ENCODE results near the gene SV2A.
"Not testable (repeated sequence)": the region's sequence is repeated elsewhere in the genome, so short reads cannot be mapped to it uniquely, and the experiment has no call there.

Gene SV2A

GRCh38 chr1:149938668-149939003, 21.0 kb upstream of the SV2A start:
- Mint-ChIP-seq H3K4me1 (peaks cover 41% of the 10 kb centered on the region), H3K27me3 (peaks cover 10% of the 10 kb centered on the region), H3K27ac (peak overlapping the region; percentile 78)
- CTCF ChIA-PET = interaction anchor here (1.1 kb wide), 1 partner anchor 10 kb away, joined by 3 read pairs; no protein-coding TSS in a partner anchor
- H3K9me3 Mint-ChIP-seq, H3K4me3 Mint-ChIP-seq, H3K36me3 Mint-ChIP-seq, DNase-seq: not testable (repeated sequence)

DNA sequence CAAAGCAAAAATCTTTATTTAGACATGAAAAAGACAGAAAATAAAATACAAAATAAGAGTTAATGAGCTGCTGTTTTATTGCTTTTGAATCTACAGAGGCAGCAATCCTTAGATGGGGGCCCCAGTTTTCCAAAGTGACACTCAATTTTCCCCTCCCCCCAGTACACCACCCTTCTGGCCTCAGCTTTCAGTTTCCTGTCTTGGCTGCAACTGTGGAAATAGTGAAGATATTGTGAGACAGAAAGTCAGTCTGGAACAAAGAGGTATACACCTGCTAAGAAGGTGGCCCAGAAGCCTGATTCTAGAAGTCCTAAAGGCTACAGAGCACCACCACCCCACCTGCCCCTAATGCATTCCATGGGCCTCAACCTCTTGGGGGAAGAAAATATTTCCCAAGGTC, 20.1 kb upstream of the SV2A start:
- peak; percentile 42 for DNase-seq
- Mint-ChIP-seq H3K36me3 (no peaks in the 10 kb centered on the region), H3K27me3 (peaks cover 10% of the 10 kb centered on the region), H3K4me1 (peaks cover 36% of the 10 kb centered on the region), H3K4me3 (no peak overlapping the region), H3K27ac (peak overlapping the region; percentile 11), H3K9me3 (no peaks in the 10 kb centered on the region)
- CTCF ChIA-PET = interaction anchor here (0.6 to 1.1 kb wide), 3 partner anchors 10 to 249 kb away, joined by 3 read pairs; no protein-coding TSS in a partner anchor

DNA sequence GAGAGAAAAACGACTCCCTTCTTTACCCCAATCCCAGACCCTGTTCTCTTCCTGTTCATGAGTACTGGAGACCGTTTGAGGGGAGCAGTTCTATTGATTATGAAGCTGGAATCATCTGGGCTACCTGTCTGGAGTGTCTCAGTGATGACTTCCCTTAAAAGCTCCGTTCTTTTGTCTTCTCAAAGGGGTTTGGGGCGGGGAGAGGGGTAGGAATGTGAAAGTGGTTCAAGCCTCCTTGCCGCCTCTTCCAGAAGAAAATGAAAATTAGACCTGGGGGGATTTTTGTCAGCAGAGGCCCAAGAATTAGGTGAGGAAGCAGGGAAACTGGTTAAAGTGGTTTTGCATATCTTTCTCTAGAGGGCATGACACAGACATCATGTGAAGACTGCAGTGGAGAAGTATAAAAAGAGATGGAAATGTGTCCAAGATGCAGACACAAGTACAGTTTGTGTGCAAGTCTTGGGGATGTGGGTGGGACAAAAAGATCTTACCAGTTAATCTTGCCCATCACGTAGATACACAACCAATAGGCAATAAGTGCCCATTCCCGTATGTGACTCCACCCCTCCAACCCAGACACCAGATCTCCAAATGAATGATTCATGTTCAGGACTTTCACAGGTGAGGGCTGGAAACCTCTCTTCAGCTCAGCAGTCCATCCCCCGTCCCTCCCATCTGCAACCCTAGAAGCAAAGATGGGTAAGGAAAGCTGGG, 19.5 kb upstream of the SV2A start:
- CTCF ChIA-PET = interaction anchor here (0.6 to 1.1 kb wide), 3 partner anchors 9 to 250 kb away, joined by 3 read pairs; no protein-coding TSS in a partner anchor
- H3K4me1 Mint-ChIP-seq = peaks cover 38% of the 10 kb centered on the region
- no peak for DNase-seq
- peaks cover 10% of the 10 kb centered on the region for H3K27me3 Mint-ChIP-seq
- no peaks in the 10 kb centered on the region for H3K36me3 Mint-ChIP-seq
- no peaks in the 10 kb centered on the region for H3K9me3 Mint-ChIP-seq
- H3K27ac Mint-ChIP-seq = peak overlapping the region; percentile 11
- no peak overlapping the region for H3K4me3 Mint-ChIP-seq

- CTCF ChIA-PET = no interaction called here
- H3K4me3 Mint-ChIP-seq = no peak within 1 kb of the TSS
- H3K27ac Mint-ChIP-seq = peak within 1 kb of the TSS; percentile 11
- H3K27me3 Mint-ChIP-seq = peaks cover 10% of the 10 kb centered on the region
- DNase-seq = no peak
- peaks cover 46% of the 10 kb centered on the region for H3K4me1 Mint-ChIP-seq
- H3K9me3 Mint-ChIP-seq = no peaks in the 10 kb centered on the region
- H3K36me3 Mint-ChIP-seq = peaks cover 4% of the 10 kb centered on the region
Observed at GRCh38 chr1:149936170-149936991, 18.7 kb upstream of the SV2A start, which contains the start of gene MTMR11. Gene MTMR11, minus strand, starts transcription at chr1:149936879. Its CDS starts 232 bp downstream, at chr1:149936647.

DNA sequence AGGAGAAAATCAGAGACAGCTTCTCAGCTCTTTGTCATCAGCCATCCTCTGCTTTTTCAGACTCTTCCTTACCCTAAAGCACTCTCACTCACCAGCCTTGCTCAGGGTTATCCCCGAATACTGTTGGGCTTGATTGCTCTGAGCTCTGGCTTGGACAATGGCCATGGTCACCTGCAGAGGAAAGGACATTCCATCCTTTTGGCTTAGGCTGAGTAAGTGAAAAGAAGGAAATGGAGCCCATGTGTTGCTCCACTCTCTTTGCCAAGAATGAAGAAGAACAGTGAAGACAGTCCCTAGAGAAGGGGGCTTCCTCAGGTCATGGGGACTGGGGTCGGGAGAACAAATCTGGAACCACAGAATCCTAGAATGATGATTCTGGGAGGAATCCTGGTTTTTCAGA, 16.7 kb upstream of the SV2A start:
- peaks cover 10% of the 10 kb centered on the region for H3K36me3 Mint-ChIP-seq
- no peak for DNase-seq
- peaks cover 10% of the 10 kb centered on the region for H3K27me3 Mint-ChIP-seq
- no peaks in the 10 kb centered on the region for H3K9me3 Mint-ChIP-seq
- CTCF ChIA-PET = interaction anchor here (0.9 kb wide), 1 partner anchor 46 kb away, joined by 4 read pairs; no protein-coding TSS in a partner anchor
- peaks cover 61% of the 10 kb centered on the region for H3K4me1 Mint-ChIP-seq
- H3K4me3 Mint-ChIP-seq = no peak overlapping the region
- no peak overlapping the region for H3K27ac Mint-ChIP-seq

DNA sequence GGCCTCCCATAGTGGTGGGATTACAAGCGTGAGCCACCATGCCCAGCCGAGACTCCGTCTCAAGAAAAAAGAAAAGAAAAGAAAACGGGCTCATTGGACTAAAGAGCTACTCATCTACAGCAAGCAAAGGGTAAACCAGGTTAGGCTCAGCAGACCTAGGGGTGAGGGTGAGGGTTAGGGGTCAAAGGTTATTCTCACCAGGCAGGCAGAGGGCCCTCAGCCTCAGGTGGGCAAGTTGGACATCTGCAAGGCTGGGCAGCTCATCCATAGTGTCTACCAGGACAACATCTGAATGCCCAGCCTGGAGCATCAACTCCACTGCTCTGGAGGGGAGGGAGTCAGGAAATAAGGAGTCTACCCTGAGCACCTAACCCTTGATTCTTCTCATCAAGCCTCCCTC, 15.6 kb upstream of the SV2A start:
- Mint-ChIP-seq H3K36me3 (peaks cover 12% of the 10 kb centered on the region), H3K9me3 (no peaks in the 10 kb centered on the region), H3K27ac (no peak overlapping the region), H3K27me3 (peaks cover 10% of the 10 kb centered on the region), H3K4me3 (no peak overlapping the region), H3K4me1 (peaks cover 63% of the 10 kb centered on the region)
- no peak for DNase-seq
- CTCF ChIA-PET = no interaction called here

GRCh38 chr1:149932474-149932873, 14.8 kb upstream of the SV2A start:
- H3K27me3 Mint-ChIP-seq = peaks cover 10% of the 10 kb centered on the region
- no peaks in the 10 kb centered on the region for H3K9me3 Mint-ChIP-seq
- H3K4me3 Mint-ChIP-seq = no peak overlapping the region
- no peak overlapping the region for H3K27ac Mint-ChIP-seq
- CTCF ChIA-PET = no interaction called here
- DNase-seq = no peak
- peaks cover 60% of the 10 kb centered on the region for H3K4me1 Mint-ChIP-seq
- H3K36me3 Mint-ChIP-seq = peaks cover 15% of the 10 kb centered on the region

DNA sequence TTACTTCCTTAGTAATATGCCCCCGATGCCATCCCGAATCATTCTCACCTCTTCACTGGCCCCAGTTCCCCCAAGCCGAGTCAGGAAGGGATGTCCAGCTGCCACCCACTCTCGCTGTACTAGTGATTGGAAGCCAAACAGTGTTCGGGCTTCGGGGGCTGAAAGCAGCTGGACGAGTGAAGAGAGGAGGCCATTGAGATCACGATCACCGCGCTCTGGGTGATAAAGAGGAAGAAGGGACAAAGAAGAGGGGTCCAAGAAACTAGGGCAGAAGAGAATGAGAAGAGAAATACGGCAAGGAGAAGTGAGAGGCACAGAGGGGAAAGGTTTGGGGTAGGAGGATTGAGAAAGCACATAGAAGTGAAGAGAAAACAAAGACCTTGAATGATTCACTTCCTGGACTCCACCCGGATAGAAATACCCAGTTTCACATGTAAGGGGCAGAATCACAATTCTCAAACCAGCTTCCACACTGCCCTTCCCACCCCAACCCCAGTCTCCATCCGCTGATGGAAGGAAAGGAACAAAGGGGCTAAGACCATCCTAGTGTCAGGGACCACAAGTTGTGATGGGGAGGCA, 13.7 kb upstream of the SV2A start:
- Mint-ChIP-seq H3K27ac (peak overlapping the region; percentile 75), H3K4me3 (peak overlapping the region; percentile 58), H3K36me3 (peaks cover 21% of the 10 kb centered on the region), H3K9me3 (no peaks in the 10 kb centered on the region), H3K27me3 (peaks cover 7% of the 10 kb centered on the region), H3K4me1 (peaks cover 59% of the 10 kb centered on the region)
- DNase-seq = no peak
- CTCF ChIA-PET = no interaction called here

DNA sequence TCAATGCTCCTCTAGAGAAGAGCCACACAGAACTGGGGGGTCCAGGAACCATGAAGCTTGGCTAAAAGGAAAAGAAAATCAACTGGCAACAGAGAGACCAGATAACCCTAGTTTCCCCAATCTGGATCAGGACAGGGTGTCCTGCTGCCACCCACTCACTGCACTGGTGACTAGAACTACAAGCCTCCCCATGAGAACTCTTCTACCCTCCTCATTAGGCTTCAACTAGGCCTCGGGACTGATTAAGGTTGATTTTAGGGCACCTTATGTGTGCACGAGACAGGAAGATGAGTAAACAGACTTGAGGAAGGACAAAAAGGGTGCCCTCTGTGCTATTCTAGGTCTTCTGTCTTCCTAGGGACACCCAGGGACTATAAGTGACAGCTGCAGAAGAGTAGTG, 12.2 kb upstream of the SV2A start:
- Mint-ChIP-seq H3K27ac (peak overlapping the region; percentile 25), H3K4me1 (peaks cover 68% of the 10 kb centered on the region), H3K27me3 (peaks cover 7% of the 10 kb centered on the region), H3K4me3 (peak overlapping the region; percentile 16), H3K9me3 (no peaks in the 10 kb centered on the region), H3K36me3 (peaks cover 33% of the 10 kb centered on the region)
- CTCF ChIA-PET = no interaction called here
- no peak for DNase-seq

GRCh38 chr1:149928401-149928724, 10.7 kb upstream of the SV2A start:
- no peaks in the 10 kb centered on the region for H3K27me3 Mint-ChIP-seq
- peak overlapping the region; percentile 97 for H3K27ac Mint-ChIP-seq
- peak overlapping the region; percentile 99 for H3K4me3 Mint-ChIP-seq
- peaks cover 75% of the 10 kb centered on the region for H3K4me1 Mint-ChIP-seq
- H3K36me3 Mint-ChIP-seq = peaks cover 45% of the 10 kb centered on the region
- DNase-seq = no peak
- CTCF ChIA-PET = interaction anchor here (0.9 to 1.8 kb wide), 2 partner anchors 10 to 41 kb away, joined by 3 to 5 read pairs; a partner anchor contains a TSS
- no peaks in the 10 kb centered on the region for H3K9me3 Mint-ChIP-seq

DNA sequence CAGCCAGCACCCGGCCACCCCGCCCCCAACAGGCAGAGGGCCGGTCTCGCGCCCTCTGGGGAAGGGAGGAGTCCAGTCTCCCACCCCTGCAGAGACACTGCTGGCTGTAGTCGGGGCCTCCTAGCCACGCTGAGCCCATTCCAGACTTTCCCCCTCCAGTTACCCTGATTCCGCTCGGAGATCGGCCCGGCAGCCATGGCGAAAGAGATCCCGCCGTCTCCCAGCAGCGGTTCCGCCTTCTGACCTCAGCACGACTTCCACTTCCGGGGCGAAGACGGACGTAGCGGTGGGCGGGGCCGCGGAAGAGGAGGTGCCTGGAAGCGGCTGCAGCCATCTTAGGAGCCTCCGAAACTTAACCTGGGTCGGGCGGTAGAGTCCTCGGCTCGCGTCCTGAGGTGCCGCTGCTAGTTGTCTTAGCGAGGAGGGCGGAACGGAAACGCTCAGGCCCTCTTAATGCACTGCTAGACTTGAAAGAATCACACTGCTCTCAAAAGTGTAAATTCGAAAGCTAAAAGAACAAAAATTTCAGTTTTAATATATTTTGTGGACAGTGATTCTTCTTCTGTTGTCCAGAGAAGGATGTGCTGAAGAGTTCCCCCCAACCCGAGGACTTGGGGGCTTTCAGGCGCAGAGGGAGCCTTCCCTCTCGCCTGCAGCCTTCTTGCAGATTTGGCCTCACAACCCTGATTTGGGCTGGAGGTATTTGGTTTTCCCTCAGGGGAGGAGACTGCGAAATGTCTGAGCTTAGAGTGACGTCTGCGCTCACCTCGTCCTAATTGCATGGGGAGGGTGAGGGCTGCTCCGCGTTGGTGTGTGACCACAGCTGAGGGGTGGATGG, 10.1 kb upstream of the SV2A start, which contains the start of gene SF3B4:
Gene SF3B4, minus strand, starts transcription at position 241 of the 838 bp plus-strand sequence. Its CDS starts 44 bp downstream, at position 197.
- peak; percentile 98 for DNase-seq
- Mint-ChIP-seq H3K4me3 (peak within 1 kb of the TSS; percentile 99), H3K27me3 (no peaks in the 10 kb centered on the region), H3K4me1 (peaks cover 75% of the 10 kb centered on the region), H3K9me3 (no peaks in the 10 kb centered on the region), H3K27ac (peak within 1 kb of the TSS; percentile 97), H3K36me3 (peaks cover 50% of the 10 kb centered on the region)
- CTCF ChIA-PET = interaction anchor here (0.9 to 1.8 kb wide), 2 partner anchors 10 to 40 kb away, joined by 3 to 5 read pairs; a partner anchor contains a TSS

DNA sequence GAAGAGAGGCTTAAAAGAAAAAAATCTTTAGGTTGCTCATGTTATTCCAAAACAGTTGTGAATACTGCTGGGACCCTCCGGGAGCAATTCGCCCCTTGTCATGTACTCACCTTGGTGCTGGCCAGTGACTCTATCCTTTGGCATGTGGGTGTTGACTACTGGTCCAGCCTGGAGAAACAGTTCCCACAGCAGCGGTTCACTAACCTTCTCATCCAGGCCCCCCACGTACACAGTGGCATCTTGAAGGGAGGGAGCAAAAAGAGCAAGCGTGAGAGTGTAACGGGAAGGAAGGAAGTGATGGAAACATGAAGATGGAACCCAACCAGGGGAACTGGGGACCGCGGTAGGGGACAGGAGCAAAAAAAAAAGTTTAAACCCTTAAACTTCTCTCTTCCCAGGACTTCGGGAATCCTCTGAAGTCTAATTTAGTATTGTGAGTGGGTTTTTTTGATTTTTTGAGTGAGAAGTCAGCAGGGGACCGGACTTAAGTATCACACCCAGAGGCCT, 9.5 kb upstream of the SV2A start:
- H3K36me3 Mint-ChIP-seq = peaks cover 54% of the 10 kb centered on the region
- DNase-seq = no peak
- no peaks in the 10 kb centered on the region for H3K27me3 Mint-ChIP-seq
- peak overlapping the region; percentile 97 for H3K27ac Mint-ChIP-seq
- peaks cover 73% of the 10 kb centered on the region for H3K4me1 Mint-ChIP-seq
- no peaks in the 10 kb centered on the region for H3K9me3 Mint-ChIP-seq
- peak overlapping the region; percentile 99 for H3K4me3 Mint-ChIP-seq
- CTCF ChIA-PET = no interaction called here

DNA sequence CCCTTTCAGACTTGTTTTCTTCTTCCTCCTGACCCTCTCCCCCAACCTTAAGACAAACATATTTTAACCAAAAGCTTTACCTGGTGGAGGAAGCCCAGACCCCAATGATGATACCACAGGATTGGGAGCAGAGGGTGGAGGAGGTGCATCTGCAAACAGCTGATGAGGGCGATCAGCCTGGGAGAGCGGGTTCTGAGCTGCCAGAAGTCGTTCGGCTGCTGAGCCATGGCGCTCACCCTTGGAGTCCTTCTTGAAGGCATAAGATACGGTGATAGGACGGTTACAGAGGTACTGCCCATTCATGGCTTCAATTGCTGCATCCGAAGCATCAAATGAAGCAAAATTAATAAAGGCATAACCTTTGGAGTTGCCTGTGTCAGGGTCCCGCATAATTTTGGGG, 8.7 kb upstream of the SV2A start:
- CTCF ChIA-PET = no interaction called here
- H3K27ac Mint-ChIP-seq = peak overlapping the region; percentile 72
- peak overlapping the region; percentile 99 for H3K4me3 Mint-ChIP-seq
- no peaks in the 10 kb centered on the region for H3K27me3 Mint-ChIP-seq
- H3K36me3 Mint-ChIP-seq = peaks cover 56% of the 10 kb centered on the region
- no peak for DNase-seq
- no peaks in the 10 kb centered on the region for H3K9me3 Mint-ChIP-seq
- peaks cover 64% of the 10 kb centered on the region for H3K4me1 Mint-ChIP-seq
